ENCODE data around the gene KRI1. TPM values are rescaled to one million over a fixed set of nuclear protein-coding genes. Genes with fewer than 3 reads are reported as not detected.

KRI1 gene
- total and polyA plus RNA-seq, 8 donors = 18.6 to 38.0 (median 34.3) TPM

GRCh38 chr19:10516064-10516385 is 49.8 kb downstream of the KRI1 start:
- TF ChIP-seq CTCF (IDR thresholded peaks at IDR 0.05) = no peak
- no peak overlapping the region for H3K27ac ChIP-seq
- no peaks in the 10 kb centered on the region for H3K9me3 ChIP-seq
- peaks cover 60 to 100% of the 10 kb centered on the region in 2 donors for H3K27me3 ChIP-seq
- no peak overlapping the region for H3K4me3 ChIP-seq
- DNase-seq (no peak), ATAC-seq (no peak)
- no peaks in the 10 kb centered on the region for H3K36me3 ChIP-seq
- intact Hi-C loops (cut with DNase I) = no loop called here
- H3K4me1 ChIP-seq = peaks cover 11 to 29% of the 10 kb centered on the region in 2 donors

GRCh38 chr19:10514211-10515145 is 51.3 kb downstream of the KRI1 start:
- Histone ChIP-seq H3K36me3 (no peaks in the 10 kb centered on the region), H3K4me3 (no peak overlapping the region), H3K27ac (no peak overlapping the region), H3K4me1 (peaks cover 11 to 35% of the 10 kb centered on the region in 2 donors), H3K27me3 (peaks cover 57 to 100% of the 10 kb centered on the region in 2 donors), H3K9me3 (no peaks in the 10 kb centered on the region)
- ATAC-seq (no peak), DNase-seq (peak in 1 of 4 donors; percentile 73)
- TF ChIP-seq CTCF (IDR thresholded peaks at IDR 0.05) = no peak
- intact Hi-C loops (cut with DNase I) = no loop called here

- H3K36me3 ChIP-seq = no peaks in the 10 kb centered on the region
- peaks cover 11 to 29% of the 10 kb centered on the region in 2 donors for H3K4me1 ChIP-seq
- no peaks in the 10 kb centered on the region for H3K9me3 ChIP-seq
- ATAC-seq = no peak
- peaks cover 44 to 94% of the 10 kb centered on the region in 2 donors for H3K27me3 ChIP-seq
- H3K4me3 ChIP-seq = no peak overlapping the region
- DNase-seq = no peak
- H3K27ac ChIP-seq = no peak overlapping the region
- intact Hi-C loops (cut with DNase I) = no loop called here
- no peak for TF ChIP-seq CTCF (IDR thresholded peaks at IDR 0.05)
Measured at GRCh38 chr19:10513223-10513622, 52.6 kb downstream of the KRI1 start.

GRCh38 chr19:10510301-10510802 is 55.5 kb downstream of the KRI1 start:
- DNase-seq (peak in 1 of 4 donors; percentile 72), ATAC-seq (peak; percentile 12)
- peak; percentile 51 to 70 for TF ChIP-seq CTCF (IDR thresholded peaks at IDR 0.05)
- Histone ChIP-seq H3K27me3 (peaks cover 28 to 66% of the 10 kb centered on the region in 2 donors), H3K27ac (no peak overlapping the region), H3K4me3 (no peak overlapping the region), H3K36me3 (no peaks in the 10 kb centered on the region), H3K4me1 (peaks cover 0 to 21% of the 10 kb centered on the region in 2 donors), H3K9me3 (no peaks in the 10 kb centered on the region)
- intact Hi-C loops (cut with DNase I) = no loop called here

GRCh38 chr19:10508707-10509106 is 57.1 kb downstream of the KRI1 start:
- no peak for TF ChIP-seq CTCF (IDR thresholded peaks at IDR 0.05)

More at GRCh38 chr19:10508707-10509106, 57.1 kb downstream of the KRI1 start:
- Histone ChIP-seq H3K4me1 (peaks cover 0 to 15% of the 10 kb centered on the region in 2 donors), H3K9me3 (no peaks in the 10 kb centered on the region), H3K36me3 (no peaks in the 10 kb centered on the region), H3K4me3 (no peak overlapping the region), H3K27ac (no peak overlapping the region), H3K27me3 (peaks cover 11 to 49% of the 10 kb centered on the region in 2 donors)
- DNase-seq = no peak
- no peak for ATAC-seq
- intact Hi-C loops (cut with DNase I) = no loop called here

All from left lung (tissue), 10 donors.